Stimulated activated CD8-positive, alpha-beta memory T cell treated with anti-CD3 and anti-CD28 coated beads, Interleukin-4, amount 100 ng/mL, for 24 hours (primary cell): ENCODE results near the gene KLF17.
"Not testable (repeated sequence)": the region's sequence is repeated elsewhere in the genome, so short reads cannot be mapped to it uniquely, and the experiment has no call there.

ENCODE experiments used
- DNase-seq: peaks from one replicate; pipeline ENCODE4 v3.0.0-alpha.2; 2020; ENCODE audit warnings: low read depth

The KLF17 gene

DNA sequence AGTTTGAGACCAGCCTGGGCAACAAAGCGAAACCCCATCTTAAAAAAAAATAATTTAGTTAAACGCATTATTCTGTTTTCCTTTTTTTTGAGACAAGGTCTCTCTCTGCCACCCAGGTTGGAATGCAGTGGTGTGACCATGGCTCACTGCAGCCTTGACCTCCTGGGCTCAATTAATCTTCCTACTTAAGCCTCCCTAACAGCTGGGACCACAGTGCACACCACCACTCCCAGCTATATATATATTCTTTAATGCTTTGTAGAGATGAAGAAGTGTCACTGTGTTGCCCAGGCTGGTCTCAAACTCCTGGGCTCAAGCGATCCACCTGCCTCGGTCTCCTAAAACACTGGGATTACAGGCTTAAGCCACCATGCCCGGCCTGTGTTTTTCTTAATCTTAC lies 7.7 kb upstream of the KLF17 start:
- DNase-seq = no peak

DNA sequence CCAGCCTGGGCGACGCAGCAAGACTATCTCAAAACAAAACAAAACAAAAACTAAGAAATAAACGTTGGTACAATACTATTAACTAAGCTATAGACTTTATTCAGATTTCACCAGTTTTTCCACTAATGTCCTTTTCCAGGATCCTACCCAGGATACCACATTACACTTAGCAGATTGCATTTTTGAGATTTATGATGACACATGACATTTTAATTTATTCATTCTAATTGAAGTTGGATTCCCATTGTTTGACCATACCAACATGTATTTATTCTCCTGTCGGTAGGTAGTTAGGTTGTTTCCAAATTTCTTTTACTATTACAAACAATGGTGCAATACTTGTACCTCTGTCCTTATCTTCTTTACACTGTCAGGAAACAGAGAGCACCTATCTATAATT lies 6.8 kb upstream of the KLF17 start:
- no peak for DNase-seq

DNA sequence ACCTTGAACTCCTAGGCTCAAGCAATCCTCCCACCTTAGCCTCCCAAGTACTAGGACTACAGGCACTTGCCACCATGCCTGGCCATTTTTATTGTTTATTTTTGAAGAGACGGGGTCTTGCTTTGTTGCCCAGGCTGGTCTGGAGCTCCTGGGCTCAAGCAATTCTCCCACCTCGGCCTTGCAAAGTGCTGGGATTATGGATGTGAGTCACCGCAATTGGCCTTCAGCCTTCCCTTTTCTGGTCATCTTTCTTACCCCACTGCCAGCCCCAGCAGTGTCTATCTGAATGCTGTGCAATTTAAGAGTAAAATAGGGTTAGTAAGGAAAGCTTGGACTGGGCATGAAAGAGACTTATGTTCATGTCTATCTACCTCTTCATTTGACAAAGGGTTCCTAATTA lies 6.1 kb upstream of the KLF17 start:
- no peak for DNase-seq

DNA sequence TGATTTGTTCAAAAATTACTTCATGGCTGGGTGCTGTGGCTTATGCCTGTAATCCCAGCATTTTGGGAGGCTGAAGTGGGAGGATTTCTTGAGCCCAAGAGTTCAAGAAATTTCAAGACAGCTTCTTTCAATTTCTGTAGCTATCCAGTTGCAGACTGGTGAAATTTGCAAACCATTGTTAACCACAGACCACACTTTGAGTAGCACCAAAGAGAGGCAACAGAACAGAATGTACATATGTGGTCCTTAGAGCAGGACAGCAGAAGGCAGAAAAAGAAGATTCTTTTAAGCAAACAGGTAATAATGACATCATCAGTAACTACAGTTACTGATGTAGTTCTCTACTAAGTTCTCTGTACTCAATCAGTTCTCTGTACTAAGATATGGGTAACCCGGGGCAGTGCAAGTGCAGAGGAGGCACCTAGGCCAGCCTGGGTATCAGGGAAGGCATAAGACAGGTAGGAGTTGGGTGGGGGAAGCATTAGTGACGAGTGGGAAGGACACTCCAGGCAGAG lies 5.5 kb upstream of the KLF17 start:
- DNase-seq = no peak

DNA sequence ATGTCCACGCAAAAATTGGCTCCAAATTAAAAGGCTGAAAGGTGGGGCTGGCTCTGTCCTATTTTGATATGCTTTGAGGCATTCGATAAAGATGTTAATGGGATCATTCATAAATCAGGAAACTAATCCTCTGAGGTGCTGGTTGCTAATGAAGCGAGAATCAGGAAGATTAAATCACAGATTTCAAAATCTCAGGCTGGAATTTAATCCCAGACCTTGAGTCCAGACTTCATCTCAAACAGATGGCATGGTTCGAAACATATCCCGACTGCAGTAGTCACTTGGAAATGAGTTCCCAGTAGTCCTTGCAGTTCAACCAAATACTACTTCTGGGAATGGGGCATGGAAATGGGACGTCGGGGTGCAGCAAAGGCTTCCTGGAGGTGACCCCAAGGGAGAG lies 4.5 kb upstream of the KLF17 start:
- no peak for DNase-seq

DNA sequence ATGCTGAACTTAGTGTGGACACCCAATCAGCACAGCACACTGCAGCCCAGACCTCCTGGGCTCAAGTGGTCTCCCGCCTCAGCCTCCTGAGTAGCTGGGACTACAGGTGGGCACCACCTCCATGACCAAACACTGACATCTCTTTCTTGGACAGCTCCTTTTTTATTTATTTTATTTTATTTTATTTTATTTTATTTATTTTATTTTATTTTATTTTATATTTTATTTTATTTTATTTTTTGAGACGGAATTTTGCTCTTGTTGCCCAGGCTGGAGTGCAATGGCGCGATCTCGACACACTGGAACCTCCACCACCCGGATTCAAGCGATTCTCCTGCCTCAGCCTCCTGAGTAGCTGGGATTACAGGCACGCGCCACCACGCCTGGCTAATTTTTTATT lies 1.3 kb upstream of the KLF17 start:
- not testable (repeated sequence) for DNase-seq

DNA sequence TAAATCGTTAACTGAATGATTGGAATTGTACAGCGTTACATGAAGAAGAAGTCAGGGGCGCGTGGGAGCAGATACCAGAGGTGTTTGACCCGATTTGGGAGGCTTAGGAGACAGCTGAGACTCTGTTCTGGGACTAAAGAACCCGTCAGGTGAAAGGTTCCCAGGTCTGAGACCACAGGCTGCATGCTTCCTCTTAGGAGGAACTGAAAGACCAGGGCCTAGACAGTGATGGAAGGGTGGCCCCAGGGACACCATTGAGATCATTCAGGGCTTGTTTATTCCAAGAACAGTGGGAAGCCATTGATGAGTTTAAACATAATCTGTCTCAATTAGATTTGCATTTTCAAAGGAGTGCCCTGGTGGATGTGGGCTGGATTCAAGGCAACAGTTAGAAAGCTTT lies 904 bp downstream of the KLF17 start:
- no peak for DNase-seq

DNA sequence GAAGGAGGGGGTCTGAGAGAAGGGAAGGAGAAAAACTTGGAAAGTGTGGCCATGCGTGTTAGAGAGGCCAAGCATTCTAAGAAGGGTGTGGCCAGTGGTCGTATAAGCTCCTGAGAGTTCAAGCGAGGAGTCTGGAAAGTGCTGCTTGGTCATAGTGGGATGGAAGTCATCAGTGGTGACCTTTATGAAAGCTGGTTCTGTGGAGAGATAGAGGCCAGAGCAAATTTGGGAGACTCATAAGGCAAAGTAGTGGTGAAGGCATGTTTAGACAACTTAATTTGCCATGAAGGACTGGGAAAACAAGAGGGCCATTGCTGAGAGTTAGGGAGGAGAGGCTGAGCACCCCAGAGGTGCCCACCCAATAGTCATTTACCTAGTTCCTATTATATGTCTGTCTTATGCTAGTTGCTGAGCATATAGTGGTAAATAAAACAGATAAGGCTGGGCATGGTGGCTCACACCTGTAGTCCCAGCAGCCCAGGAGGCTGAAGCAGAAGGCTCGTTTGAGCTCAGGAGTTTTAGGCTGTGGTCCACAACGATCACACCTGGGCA lies 1.9 kb downstream of the KLF17 start:
- no peak for DNase-seq

DNA sequence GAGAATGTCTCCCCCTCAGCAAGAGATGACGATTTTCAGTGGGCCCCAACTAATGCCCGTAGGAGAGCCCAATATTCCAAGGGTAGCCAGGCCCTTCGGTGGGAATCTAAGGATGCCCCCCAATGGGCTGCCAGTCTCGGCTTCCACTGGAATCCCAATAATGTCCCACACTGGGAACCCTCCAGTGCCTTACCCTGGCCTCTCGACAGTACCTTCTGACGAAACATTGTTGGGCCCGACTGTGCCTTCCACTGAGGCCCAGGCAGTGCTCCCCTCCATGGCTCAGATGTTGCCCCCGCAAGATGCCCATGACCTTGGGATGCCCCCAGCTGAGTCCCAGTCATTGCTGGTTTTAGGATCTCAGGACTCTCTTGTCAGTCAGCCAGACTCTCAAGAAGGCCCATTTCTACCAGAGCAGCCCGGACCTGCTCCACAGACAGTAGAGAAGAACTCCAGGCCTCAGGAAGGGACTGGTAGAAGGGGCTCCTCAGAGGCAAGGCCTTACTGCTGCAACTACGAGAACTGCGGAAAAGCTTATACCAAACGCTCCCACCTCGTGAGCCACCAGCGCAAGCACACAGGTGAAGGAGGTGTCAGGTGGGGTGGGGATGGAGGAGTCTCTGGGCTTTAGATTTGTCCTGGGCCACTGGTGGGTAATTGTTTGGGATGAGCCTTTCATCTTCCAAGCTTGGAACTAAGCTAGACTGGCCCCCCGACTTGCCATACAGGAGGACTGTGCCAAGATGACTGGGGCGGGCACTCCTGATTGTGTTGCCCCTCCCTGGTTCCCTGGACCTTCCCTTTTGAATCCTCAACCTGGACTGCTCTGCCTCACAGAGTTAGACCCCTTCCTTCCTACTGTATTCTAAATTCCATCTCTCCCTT lies 11.2 kb downstream of the KLF17 start:
- no peak for DNase-seq

DNA sequence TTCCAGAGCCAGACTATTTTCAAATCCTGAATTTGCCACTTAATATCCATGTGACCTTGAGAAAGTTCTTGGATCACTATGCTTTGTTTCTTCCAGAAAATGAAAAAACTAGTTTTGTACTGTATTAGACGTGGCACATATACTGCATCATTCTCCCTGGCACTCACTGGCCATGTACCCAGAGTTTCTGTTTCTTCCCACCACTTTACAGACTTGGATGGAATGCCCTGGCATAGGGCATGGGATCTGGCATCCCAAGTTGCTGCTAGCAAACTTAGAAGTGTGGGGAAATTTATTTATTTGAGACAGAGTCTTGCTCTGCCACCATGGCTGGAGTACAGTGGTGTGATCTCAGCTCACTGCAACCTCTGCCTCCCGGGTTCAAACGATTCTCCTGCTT lies 12.8 kb downstream of the KLF17 start:
- DNase-seq = no peak

DNA sequence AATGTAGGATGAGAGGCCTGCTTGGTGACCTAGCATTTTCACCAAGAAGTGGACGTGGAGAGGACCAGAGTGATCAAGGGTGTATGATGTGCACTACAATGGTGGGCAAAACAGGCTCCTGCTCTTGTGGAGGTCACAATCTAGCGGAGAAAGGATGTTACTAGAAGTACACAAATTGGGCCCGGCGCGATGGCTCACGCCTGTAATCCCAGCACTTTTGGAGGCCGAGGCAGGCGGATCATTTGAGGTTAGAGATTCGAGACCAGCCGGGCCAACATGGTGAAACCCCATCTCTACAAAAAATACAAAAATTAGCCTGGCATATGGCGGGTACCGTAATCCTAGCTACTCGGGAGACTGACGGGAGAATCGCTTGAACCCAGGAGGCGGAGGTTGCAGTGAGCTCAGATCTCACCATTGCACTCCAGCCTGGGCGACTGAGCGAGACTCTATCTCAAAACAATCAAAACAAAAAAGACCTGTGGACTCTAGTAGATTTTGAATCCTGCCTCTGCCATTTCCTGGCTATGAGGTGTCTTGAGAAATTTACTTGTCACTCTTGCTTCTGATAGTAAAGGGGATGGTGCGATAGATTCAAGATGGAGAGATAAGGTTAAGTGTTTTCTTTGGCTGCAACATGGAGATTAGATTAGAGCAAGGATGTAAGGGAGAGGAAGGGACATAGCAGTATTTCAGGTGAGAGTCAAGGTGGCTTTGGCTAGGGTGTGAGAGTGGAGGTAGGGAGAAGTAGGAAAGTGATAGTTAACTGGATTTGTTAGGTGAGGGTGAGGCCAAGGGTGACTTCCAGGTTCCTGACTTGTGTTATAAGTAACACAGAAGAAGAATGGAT lies 15.7 kb downstream of the KLF17 start:
- DNase-seq = no peak

DNA sequence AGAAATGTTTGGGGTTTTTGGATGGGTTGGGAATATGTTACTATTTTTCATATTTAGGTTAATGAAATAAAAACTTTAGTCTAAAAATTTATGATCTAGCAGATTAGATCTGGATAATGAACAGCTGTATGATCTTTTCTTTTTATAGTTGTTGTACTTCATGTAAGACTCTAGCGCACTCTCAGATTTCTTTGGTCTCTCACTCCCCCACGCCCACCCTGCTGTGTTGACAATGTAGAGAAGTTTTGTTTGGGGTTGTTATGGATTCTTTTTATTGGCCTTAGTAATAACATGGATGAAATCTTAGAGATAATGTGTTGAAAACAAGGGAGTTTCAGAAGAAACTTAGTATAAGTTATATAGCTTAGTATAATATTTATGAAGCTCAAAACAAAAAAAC lies 17.3 kb downstream of the KLF17 start:
- DNase-seq = no peak

DNA sequence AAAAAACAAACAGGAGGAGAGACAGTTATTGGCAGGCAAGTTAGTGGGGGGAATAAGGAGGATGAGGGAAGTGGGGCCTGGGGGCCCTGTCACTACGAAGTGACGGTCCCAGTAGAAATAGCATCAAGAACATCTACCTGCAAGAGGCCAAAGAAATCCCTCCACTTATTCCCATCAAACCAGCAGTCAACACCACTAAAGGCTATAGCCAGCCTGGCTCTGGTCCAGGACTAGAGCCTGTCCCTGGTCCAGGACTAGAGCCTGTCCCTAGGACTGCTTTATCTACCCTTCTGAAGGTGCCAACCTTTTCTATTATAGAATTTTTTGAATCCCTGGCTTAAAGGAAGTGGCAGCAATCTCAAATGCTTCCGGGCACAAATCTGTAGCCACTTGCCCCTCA lies 19.6 kb downstream of the KLF17 start:
- DNase-seq = no peak

DNA sequence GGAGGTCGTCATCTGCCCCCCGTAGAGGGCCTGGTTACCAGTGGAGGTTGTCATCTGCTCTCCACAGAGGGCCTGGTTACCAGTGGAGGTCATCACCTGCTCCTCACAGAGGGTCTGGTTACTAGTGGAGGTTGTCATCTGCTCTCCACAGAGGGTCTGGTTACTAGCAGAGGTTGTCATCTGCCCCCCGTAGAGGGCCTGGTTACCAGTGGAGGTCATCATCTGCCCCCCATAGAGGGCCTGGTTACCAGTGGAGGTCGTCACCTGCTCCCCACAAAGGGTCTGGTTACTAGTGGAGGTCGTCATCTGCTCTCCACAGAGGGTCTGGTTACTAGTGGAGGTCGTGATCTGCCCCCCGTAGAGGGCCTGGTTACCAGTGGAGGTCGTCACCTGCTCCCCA lies 20.9 kb downstream of the KLF17 start:
- DNase-seq = not testable (repeated sequence)

DNA sequence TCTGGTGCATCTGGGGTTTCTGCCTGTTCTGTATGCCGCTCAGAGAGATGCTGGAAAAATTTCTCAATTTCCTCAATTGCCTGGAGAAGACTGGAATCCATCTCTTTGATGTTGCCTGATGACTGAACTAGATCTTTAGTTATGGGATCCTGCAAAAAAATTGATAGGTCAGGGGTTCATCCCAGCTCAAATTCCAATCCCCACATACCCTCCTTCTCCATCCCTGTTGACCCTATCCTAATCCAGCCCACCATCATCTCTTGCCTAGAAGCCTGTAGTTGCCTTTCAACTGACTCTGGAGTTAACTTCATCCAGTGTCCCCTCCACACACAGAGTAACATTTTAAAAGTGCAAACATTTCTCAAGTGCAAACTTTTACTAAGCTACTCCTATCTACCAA lies 22.9 kb downstream of the KLF17 start, which contains the start of gene KLF18:
Gene KLF18 (minus strand): TSS at position 101 of the 400 bp plus-strand sequence. CDS start 0 bp downstream, at position 101.
- no peak for DNase-seq

DNA sequence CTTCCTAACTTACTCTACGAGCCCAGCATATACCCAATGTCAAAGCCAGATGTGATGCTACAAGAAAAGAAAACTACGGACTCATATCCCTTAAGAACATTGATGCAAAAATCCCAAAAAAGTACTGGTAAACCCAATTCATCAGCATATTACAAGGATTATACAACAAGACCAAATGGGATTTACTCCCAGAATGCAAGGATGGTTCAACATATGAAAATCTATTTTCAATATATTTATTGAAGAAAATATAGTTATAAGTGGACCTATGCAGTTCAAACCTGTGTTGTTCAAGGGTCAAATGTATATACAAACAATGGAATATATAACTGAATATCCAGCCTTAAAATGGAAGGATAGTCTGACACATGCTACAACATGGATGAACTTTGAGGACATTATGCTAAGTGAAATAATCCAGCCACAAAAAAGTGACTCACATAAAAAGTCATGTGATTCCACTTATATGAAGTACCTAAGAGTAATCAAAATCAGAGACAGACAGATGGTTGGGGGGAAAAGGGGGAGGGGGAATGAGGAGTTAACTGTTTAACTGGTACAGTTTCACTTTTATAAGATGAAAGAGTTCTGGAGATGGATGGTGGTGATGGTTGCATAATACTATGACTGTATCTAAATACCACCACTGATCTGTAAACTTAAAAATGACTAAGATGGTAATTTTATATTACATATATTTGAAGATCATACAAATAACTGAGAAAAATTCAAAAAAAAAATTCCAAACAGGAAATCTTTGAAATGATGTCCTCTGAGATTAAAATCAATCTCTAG lies 26.5 kb downstream of the KLF17 start:
- DNase-seq = no peak

DNA sequence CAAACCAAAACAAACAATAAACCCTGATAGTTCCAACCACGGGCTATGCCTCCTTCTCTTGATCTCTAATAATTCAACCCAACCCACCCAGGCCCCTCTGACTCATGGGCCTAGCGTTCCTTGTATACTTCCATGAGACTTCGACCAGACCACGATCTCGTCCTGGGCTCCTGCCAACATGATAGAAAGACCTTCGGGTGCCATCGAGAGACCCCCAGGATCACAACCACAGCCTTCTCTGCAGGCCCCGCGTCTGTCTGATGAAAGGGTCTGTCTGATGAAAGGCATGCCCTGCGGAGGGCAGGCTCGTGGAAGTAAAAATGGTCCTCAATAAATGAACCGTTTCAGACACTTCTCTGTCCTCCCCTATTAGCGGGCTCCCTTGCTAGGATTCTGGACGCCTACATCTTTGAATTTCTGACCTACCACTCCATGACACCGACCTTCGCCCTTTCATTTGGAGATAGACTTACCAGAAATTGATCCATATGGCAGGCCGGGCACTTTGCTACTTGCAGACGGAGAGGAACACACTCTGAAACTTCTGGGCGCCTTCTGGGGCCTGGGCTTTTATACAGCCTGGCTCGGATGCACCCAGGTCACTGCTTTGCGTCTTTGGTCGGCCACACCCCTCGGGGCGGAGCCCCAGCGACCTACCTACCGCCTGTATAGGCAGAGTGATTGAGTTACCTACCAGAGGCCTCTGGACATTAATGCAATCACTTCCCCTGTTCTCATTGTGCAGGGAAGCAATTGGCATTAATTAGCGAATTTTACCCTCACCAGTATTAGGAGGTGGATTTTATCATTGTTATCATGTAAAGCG lies 28.1 kb downstream of the KLF17 start:
- DNase-seq = no peak

DNA sequence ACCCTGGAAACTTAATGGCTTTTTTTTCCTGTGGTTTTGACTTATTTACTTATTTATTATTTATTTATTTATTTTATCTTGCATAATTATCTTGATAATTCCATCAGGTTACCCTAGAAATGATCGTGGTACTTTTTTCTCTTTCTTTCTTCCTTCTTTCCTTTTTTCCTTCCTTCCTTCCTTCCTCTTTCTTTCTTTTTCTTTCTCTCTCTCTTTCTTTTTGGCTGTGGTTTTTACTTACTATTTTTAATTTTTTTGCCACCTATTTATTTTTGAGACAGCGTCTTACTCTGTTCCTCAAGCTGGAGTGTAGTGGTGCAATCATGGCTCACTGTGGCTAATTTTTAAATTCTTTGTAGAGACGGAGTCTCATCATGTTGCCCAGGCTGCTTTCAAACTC lies 29.0 kb downstream of the KLF17 start:
- DNase-seq = no peak

DNA sequence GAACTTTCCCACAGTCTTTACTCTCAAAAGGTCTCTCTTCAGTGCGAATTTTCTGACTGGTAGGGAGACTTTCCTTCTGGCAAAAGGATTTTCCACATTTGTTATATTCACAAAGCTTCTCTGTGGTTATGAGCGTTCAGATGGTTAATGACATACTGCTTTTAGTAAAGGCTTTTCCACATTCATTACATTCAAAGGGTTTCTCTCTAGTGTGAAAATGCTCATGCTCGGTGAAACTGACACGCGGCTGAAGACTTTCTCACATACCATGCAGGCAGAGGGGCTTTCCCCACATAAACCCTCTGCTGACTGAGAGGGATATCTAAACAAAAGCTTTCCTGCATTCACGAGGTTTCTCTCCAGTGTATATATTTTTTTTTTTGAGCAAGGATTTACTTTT lies 32.7 kb downstream of the KLF17 start:
- no peak for DNase-seq

DNA sequence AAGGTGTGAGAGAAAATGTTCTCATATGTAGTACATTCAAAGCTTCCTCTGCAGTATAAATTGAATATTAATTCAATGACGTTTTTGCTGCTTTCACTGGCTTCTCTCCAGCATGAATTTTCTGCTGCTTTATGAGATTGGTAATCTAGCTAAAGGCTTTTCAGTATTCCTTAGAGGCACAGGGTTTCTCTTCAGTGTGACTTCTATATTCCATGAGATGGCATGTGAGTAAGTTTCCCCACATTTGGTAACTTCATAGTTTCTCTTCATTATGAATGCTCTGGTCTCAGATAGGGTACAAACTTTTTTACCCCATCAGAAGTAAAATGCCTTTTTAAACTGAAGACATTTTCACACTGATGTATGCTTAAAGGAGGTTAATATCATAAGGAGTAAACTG lies 33.2 kb downstream of the KLF17 start:
- no peak for DNase-seq

DNA sequence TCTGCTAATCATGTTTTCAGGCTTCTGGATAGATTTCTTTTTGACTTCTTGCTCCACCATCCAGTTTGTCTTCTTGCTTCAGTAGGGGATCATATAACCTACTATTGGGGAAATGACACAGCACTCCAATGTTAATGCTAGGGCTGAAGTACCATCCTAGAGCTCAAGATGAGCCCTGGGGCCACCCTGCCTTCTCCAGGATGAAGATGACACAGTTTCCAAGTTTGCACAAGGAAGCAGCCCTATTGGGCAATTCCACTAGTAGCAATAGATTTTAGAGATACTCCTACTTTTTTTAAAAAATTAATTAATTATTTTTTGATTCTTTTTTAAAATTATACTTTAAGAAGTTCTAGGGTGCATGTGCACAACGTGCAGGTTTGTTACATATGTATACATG lies 34.1 kb downstream of the KLF17 start:
- DNase-seq = no peak
